GM10248 (cell line): Measurements from ENCODE around the gene DACT3.

ENCODE experiments used
- CTCF ChIA-PET: fragments of 300-600 bp; sonication (Branson Sonifier 250); formaldehyde crosslinking; extraction: SDS; loops from one replicate; lab custom pipeline; 2021; ENCODE audit warnings: antibody characterized with exemption; lab: Yijun Ruan, JAX
- POLR2A ChIA-PET: fragments of 350-650 bp; sonication (Branson Sonifier 250); formaldehyde crosslinking; extraction: SDS; loops from one replicate; lab custom pipeline; 2020; ENCODE audit warnings: antibody characterized with exemption; lab: Yijun Ruan, JAX
- DNase-seq: peaks from one replicate; pipeline ENCODE4 v3.0.0; 2012; ENCODE audit errors: extremely low spot score
- TF ChIP-seq, protein P1 (sequence below): IDR thresholded peaks from 2 replicates; pipeline ENCODE4 v1.5.1; 2012; ENCODE audit warnings: mild to moderate bottlenecking, low read depth; ENCODE audit errors: extremely low read depth, missing control alignments, control extremely low read depth

DACT3 gene

DNA sequence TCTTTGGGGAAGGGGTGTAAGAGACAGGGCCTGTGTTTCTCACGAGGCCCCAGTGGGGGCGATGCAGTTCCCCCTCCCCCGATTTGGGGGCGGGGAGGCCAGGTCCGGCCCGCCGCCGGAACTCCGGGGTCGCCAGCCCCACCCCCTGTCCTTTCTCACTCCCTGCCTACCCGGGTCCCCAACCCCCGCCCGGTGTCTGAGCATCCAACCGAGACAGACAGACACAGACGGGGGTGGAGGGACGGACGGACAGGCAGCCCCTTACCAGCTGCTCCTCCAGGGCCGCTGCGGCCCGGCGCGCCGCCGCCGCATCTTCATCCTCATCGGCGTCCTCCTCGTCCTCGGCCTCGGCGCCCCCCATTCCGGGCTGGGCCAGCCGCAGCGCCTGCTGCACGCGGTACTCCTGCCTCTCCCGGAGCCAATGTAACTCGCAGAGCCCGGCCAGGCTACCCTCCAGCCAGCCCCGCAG lies 397 bp downstream of the DACT3 start:
- POLR2A ChIA-PET = interaction anchor here (0.5 to 1.0 kb wide), 3 partner anchors 25 to 1335 kb away, joined by 3 read pairs; partner anchors contain the start of gene SLC1A5

DNA sequence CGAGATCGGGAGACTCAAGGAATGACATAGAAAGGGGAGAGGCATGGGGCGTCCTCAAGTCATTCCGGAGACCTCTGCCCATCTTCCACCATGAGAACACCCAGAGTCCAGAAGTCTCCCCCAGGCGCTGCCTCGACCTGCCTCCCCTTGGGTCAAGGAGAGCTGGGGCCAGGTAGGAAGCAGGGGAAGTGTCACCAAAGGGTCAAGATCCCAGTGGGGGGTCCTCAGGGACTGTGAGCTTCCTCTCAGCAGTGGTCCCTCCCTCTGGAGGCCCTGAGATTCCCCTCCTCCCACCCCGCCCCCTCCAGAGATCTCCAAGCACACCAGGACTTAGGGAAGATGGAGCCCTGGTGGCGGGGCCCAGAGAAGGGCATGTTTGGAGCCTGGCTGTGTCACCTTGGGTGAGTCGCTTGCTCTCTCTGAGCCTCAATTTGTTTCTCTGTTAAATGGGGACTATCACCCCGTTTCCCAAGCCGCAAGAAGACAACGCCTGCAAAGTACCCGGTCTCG lies 919 bp downstream of the DACT3 start:
- ChIA-PET POLR2A (interaction anchor here (0.5 kb wide), 1 partner anchor 10 kb away, joined by 3 read pairs; no protein-coding TSS in a partner anchor), CTCF (interaction anchor here (1.0 to 7.9 kb wide), 3 partner anchors 46 to 130 kb away, joined by 3 to 287 read pairs (median 3); no protein-coding TSS in a partner anchor)
- peak; percentile 28 for DNase-seq
- TF ChIP-seq, protein P1, sequence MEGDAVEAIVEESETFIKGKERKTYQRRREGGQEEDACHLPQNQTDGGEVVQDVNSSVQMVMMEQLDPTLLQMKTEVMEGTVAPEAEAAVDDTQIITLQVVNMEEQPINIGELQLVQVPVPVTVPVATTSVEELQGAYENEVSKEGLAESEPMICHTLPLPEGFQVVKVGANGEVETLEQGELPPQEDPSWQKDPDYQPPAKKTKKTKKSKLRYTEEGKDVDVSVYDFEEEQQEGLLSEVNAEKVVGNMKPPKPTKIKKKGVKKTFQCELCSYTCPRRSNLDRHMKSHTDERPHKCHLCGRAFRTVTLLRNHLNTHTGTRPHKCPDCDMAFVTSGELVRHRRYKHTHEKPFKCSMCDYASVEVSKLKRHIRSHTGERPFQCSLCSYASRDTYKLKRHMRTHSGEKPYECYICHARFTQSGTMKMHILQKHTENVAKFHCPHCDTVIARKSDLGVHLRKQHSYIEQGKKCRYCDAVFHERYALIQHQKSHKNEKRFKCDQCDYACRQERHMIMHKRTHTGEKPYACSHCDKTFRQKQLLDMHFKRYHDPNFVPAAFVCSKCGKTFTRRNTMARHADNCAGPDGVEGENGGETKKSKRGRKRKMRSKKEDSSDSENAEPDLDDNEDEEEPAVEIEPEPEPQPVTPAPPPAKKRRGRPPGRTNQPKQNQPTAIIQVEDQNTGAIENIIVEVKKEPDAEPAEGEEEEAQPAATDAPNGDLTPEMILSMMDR = no peak

More for the DNA sequence above, 397 bp downstream of the DACT3 start:
- CTCF ChIA-PET = interaction anchor here (1.1 to 7.9 kb wide), 14 partner anchors 13 to 131 kb away, joined by 3 to 287 read pairs (median 14); partner anchors contain the start of gene CALM3
- TF ChIP-seq, protein P1 = no peak
- DNase-seq = no peak

DNA sequence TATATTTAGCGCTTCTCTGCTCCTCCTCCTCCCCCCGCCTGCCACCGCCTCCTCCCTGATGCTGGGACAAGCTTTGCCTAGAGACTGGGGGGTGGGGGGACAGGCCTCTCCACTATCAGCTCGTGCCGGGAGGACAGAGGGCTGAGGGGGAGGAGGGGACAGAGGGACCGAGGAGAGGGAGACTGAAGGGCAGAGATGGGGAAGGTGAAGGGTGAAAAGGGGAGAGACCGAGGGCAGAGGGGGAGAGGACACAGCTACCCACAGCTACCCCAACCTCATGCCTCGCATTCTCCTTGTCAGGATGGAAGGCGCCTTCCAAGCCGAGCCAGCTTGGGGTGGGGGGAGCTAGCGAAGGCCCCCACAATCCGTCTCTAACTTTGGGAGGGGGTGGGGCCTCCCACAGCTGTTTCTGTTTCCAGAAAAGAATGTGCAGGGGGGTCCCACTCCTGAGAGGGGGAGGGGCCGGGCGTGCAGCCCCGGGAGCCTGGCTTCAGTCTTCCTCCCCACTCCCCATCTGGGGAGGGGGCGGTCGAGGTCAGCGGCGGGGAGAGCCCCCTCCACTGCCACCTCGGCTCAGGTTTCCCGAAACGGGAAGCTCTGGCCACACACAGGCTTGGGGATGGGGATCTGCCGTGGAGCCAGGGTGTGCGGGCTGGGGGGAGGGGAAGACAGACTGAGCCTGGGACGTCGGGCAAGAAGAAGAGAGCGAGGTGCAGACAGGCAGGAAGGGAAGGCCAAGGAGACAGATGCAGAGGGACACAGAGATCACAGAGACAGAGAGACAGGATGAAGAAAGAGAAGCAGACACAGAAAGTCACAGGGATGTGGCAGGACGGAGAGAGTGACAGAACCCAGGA lies 1.6 kb downstream of the DACT3 start:
- ChIA-PET CTCF (interaction anchor here (0.9 to 7.9 kb wide), 7 partner anchors 13 to 130 kb away, joined by 3 to 287 read pairs (median 3); no protein-coding TSS in a partner anchor), POLR2A (interaction anchor here (0.5 kb wide), 2 partner anchors 9 to 53 kb away, joined by 3 to 4 read pairs; no protein-coding TSS in a partner anchor)
- DNase-seq = peak; percentile 13
- TF ChIP-seq, protein P1 = no peak

DNA sequence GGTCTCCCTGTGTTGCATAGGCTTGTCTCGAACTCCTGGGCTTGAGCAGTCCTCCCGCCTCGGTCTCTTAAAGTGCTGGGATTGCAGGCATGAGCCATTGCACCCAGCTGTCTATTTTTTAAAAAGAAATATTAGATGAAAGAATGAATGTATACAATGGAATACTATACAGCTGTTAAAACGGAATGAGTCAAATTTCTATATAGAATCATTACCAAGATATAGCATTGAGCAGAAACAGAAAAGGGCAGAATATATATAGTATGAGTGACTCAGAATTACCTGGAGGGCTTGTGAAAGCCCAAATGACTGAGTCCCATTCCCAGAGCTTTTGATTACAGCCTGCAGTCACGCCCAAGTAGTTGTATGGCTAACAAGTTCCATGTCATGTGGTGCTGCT lies 4.4 kb downstream of the DACT3 start:
- no peak for DNase-seq
- ChIA-PET POLR2A (no interaction called here), CTCF (interaction anchor here (0.9 to 2.2 kb wide), 7 partner anchors 9 to 588 kb away, joined by 3 to 14 read pairs (median 5); no protein-coding TSS in a partner anchor)
- TF ChIP-seq, protein P1 = no peak

DNA sequence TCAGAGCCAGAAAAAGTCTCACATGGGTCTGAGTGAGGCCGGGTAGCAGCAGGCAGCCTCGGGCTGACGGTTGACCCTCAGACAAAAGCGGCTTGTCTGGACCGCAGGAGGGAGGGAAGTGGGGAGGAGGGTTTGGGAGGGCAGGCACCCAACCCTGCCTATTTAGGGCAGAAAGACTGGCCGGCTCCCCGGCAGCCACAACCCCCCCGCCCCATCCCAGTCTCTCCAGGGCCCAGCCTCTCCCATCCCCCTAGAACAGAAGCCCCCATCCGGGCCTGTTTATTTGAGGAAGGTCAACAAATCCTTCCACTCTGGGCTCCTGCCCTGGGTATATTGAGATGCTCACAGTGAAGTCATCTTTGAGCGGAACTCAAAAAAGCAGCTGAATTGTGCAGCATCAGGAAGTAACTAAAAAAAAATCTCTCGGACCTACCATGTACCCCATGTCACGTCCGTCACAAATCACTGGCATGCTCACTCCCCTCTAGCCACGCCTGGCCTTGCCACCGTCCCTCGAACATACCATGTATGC lies 6.3 kb downstream of the DACT3 start:
- ChIA-PET CTCF (interaction anchor here (0.7 to 1.8 kb wide), 4 partner anchors 15 to 259 kb away, joined by 3 to 4 read pairs (median 4); no protein-coding TSS in a partner anchor), POLR2A (no interaction called here)
- TF ChIP-seq, protein P1 = no peak
- DNase-seq = no peak

DNA sequence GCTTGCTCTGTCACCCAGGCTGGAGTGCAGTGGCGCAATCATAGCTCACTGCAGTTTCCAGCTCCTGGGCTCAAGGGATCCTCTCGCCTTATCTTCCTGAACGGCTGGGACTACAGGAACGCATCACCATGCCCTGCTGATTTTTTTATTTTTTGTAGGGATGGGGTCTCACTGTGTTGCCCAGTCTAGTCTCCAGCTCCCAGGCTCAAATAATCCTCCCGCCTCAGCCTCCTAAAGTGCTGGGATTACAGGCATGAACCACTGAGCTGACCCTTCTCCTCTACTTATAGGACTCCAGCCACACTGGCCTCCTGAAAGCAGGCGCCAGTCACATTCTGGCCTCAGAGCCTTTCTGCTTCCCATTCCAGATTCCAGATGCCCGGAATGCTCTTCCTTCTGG lies 10.5 kb downstream of the DACT3 start:
- CTCF ChIA-PET = interaction anchor here (1.3 kb wide), 1 partner anchor 37 kb away, joined by 3 read pairs; no protein-coding TSS in a partner anchor

More for the DNA sequence above, 10.5 kb downstream of the DACT3 start:
- TF ChIP-seq, protein P1 = no peak
- POLR2A ChIA-PET = interaction anchor here (0.7 kb wide), 1 partner anchor 9 kb away, joined by 3 read pairs; no protein-coding TSS in a partner anchor
- no peak for DNase-seq
